Lower lobe of right lung (tissue), 2 donors: Measurements from ENCODE around the gene CAPZA2. TPM values are rescaled to one million over a fixed set of nuclear protein-coding genes. Genes with fewer than 3 reads are reported as not detected.

Experiments used
- ATAC-seq, 2 donors: fragments of 200-7000 bp; cut with Tn5 transposase; one replicate each; pipeline ENCODE4 v1.9.1; 2020 to 2022; ENCODE audit warnings: mild to moderate bottlenecking in 2 of 2, moderate library complexity in 2 of 2
- DNase-seq: peaks from one replicate; pipeline ENCODE4 v3.0.0-alpha.2; 2020
- H3K27ac ChIP-seq: fragments of 200-600 bp; one replicate; pipeline ENCODE4 v1.8.0; 2022
- H3K27me3 ChIP-seq: fragments of 200-600 bp; one replicate; pipeline ENCODE4 v1.8.0; 2022; ENCODE audit warnings: low read depth
- H3K36me3 ChIP-seq: fragments of 200-600 bp; one replicate; pipeline ENCODE4 v1.8.0; 2022; ENCODE audit warnings: mild to moderate bottlenecking
- H3K4me1 ChIP-seq: fragments of 200-600 bp; one replicate; pipeline ENCODE4 v1.8.0; 2022
- H3K4me3 ChIP-seq: fragments of 200-600 bp; one replicate; pipeline ENCODE4 v1.8.0; 2022; ENCODE audit warnings: mild to moderate bottlenecking
- H3K9me3 ChIP-seq: fragments of 200-600 bp; one replicate; pipeline ENCODE4 v1.8.0; 2022
- intact Hi-C: fragments of 100-400 bp; cut with DNase I; formaldehyde crosslinking; loops from one replicate; pipeline ENCODE4 v1.11.0; 2022
- total RNA-seq: library from RNA; stranded (reverse); fragmentation: NEBNext Ultra II Directional; extraction: Animal tissue kit (Norgen Biotek cat#: 25700); gene quantifications from one replicate; pipeline ENCODE4 v1.2.1, GENCODE V29; 2021
- TF ChIP-seq, protein P1 (sequence below): fragments of 200-600 bp; IDR thresholded peaks from one replicate; pipeline ENCODE4 v1.8.0; 2022; ENCODE audit warnings: antibody characterized with exemption, mild to moderate bottlenecking
- donor health status: DM: no; HTN: yes; CAD: no; lungs with severe emphysema.

Gene CAPZA2
- total RNA-seq, 1 donor from 2014 or later: 261 TPM

DNA sequence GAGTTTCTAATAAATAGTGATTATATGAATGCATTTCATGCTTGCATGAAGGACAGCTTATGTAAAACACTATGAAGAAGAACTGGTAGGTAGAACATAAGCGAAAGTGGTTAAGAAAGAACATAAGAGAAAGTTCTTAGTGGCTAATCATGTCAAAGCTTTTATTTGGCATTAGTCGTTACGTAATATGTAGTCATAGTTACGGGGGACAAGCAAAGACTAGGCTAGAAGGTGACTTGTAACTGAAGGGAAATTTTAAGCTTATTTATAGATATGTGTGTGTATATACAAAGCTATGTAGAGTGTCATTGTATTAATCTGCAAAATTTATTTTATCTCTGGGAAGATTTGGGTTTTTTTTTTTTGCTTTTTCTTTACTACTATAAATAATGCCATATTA is 36.9 kb downstream of the CAPZA2 start:
- no peak overlapping the region for H3K27ac ChIP-seq
- H3K9me3 ChIP-seq: no peaks in the 10 kb centered on the region
- peak; percentile 13 to 83 for ATAC-seq
- H3K4me3 ChIP-seq: no peak overlapping the region
- intact Hi-C loops: no loop called here
- TF ChIP-seq, protein P1, sequence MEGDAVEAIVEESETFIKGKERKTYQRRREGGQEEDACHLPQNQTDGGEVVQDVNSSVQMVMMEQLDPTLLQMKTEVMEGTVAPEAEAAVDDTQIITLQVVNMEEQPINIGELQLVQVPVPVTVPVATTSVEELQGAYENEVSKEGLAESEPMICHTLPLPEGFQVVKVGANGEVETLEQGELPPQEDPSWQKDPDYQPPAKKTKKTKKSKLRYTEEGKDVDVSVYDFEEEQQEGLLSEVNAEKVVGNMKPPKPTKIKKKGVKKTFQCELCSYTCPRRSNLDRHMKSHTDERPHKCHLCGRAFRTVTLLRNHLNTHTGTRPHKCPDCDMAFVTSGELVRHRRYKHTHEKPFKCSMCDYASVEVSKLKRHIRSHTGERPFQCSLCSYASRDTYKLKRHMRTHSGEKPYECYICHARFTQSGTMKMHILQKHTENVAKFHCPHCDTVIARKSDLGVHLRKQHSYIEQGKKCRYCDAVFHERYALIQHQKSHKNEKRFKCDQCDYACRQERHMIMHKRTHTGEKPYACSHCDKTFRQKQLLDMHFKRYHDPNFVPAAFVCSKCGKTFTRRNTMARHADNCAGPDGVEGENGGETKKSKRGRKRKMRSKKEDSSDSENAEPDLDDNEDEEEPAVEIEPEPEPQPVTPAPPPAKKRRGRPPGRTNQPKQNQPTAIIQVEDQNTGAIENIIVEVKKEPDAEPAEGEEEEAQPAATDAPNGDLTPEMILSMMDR: no peak
- no peak for DNase-seq
- H3K27me3 ChIP-seq: no peaks in the 10 kb centered on the region
- peaks cover 35% of the 10 kb centered on the region for H3K36me3 ChIP-seq
- peaks cover 10% of the 10 kb centered on the region for H3K4me1 ChIP-seq

DNA sequence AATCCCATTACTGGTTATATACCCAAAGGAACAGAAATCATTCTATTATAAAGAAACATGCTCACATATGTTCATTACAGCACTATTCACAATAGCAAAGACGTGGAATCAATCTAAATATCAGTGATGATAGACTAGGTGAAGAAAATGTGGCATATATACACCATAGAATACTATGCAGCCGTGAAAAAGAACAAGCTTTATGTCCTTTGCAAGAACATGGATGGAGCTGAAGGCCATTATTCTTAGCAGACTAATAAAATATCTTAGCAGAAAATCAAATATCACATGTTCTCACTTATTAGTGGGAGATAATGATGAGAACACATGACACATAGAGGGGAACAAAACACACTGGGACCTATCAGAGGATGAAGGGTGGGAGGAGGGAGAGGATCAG is 38.8 kb downstream of the CAPZA2 start:
- intact Hi-C loops: no loop called here
- H3K4me1 ChIP-seq: peaks cover 14% of the 10 kb centered on the region
- no peaks in the 10 kb centered on the region for H3K9me3 ChIP-seq
- H3K36me3 ChIP-seq: peaks cover 50% of the 10 kb centered on the region
- TF ChIP-seq, protein P1: no peak
- no peak overlapping the region for H3K4me3 ChIP-seq
- DNase-seq (no peak), ATAC-seq (no peak)
- no peaks in the 10 kb centered on the region for H3K27me3 ChIP-seq
- H3K27ac ChIP-seq: no peak overlapping the region

DNA sequence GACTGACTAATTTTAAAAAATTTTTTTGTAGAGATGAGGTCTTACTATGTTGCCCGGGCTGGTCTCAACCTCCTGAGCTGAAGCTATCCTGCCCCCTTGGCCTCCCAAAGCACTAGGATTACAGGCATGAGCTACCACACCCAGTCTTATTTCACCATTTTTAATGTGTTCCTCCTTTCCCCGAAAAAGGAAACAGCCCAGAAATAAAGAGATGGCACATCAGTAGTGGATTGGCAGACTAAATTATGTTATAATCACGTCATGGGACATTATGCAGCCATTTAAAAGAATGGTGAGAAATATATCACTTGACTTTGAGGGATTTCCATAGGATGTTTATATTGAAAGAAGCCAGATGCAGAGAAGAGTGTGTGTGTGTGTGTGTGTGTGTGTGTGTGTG is 40.5 kb downstream of the CAPZA2 start:
- ATAC-seq (peak; percentile 49 to 62), DNase-seq (no peak)
- Histone ChIP-seq H3K27me3 (no peaks in the 10 kb centered on the region), H3K4me1 (peaks cover 14% of the 10 kb centered on the region), H3K9me3 (no peaks in the 10 kb centered on the region), H3K4me3 (no peak overlapping the region), H3K27ac (no peak overlapping the region), H3K36me3 (peaks cover 67% of the 10 kb centered on the region)
- intact Hi-C loops: no loop called here
- TF ChIP-seq, protein P1: no peak

DNA sequence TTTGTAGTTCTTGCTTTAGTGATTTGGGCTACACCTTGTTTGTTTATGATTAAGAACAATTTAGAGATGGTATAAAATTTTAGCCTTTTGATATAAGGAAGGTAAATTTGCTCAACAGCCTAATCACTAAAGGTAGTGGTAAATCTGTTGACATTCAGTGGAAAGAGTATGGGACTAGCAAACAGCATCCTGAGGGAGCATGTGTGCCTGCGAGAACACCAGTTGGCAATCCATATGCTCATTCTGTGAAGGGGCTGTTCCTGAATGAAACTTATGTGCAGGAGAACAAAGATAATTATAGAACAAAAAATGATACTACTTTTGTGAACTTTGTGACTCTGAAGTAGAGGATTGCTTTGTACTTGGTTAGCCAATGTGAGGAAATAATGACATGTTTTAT is 44.0 kb downstream of the CAPZA2 start:
- no peaks in the 10 kb centered on the region for H3K27me3 ChIP-seq
- peaks cover 7% of the 10 kb centered on the region for H3K4me1 ChIP-seq
- no peak for ATAC-seq
- no peak overlapping the region for H3K27ac ChIP-seq
- H3K4me3 ChIP-seq: no peak overlapping the region
- TF ChIP-seq, protein P1: no peak
- intact Hi-C loops: no loop called here
- no peaks in the 10 kb centered on the region for H3K9me3 ChIP-seq
- H3K36me3 ChIP-seq: peaks cover 71% of the 10 kb centered on the region
- no peak for DNase-seq

DNA sequence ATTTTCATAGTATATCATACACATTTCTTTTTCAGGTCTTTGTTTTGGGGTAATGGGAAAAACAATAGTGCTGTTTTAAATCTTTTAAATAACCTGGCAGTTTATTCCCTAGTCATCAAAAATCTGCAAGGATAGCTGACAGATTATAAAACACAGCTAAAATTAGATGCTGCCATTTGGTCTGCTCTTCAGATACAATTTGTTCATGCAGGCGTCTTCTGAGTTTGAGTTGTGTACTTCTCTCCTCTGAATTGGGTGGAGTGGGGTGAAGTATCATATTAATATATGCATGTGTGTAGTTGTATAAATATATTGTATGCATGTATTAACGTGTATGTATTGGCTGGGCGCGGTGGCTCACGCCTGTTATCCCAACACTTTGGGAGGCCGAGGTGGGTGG is 48.0 kb downstream of the CAPZA2 start:
- Histone ChIP-seq H3K9me3 (no peaks in the 10 kb centered on the region), H3K4me1 (no peaks in the 10 kb centered on the region), H3K27me3 (no peaks in the 10 kb centered on the region), H3K4me3 (no peak overlapping the region), H3K27ac (no peak overlapping the region), H3K36me3 (peaks cover 83% of the 10 kb centered on the region)
- intact Hi-C loops: no loop called here
- TF ChIP-seq, protein P1: no peak
- ATAC-seq: no peak
- DNase-seq: no peak

DNA sequence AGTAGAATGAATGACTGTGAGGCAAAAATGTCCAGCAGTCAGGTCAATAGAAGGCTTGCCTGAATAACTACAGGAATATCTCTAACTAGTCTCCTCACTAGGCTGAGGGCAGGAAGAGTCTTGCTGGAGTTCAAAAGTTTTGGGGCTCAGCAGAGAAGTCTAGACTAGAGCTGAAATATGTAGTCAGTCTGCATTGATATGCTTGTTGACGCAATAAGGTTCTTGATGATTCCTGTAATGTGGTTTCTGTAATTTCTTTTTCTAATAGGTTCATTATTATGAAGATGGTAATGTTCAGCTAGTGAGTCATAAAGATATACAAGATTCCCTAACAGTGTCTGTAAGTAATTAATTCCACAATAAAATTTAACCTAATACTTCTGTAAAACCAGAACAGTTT is 49.4 kb downstream of the CAPZA2 start:
- intact Hi-C loops: no loop called here
- H3K27me3 ChIP-seq: no peaks in the 10 kb centered on the region
- DNase-seq (no peak), ATAC-seq (no peak)
- TF ChIP-seq, protein P1: no peak
- H3K36me3 ChIP-seq: peaks cover 83% of the 10 kb centered on the region
- H3K27ac ChIP-seq: no peak overlapping the region
- H3K4me1 ChIP-seq: no peaks in the 10 kb centered on the region
- H3K9me3 ChIP-seq: no peaks in the 10 kb centered on the region
- no peak overlapping the region for H3K4me3 ChIP-seq
